Stimulated activated CD4-positive, alpha-beta T cell treated with anti-CD3 and anti-CD28 coated beads, Interleukin-2, amount 100 ng/mL, for 4 hours (primary cell): Measurements from ENCODE around the gene ZNF664.
A peak's percentile ranks its signal among the peaks of the same experiment; 100 is the strongest.

Experiments
- DNase-seq: peaks from one replicate; pipeline ENCODE4 v3.0.0-alpha.2; 2020; ENCODE audit warnings: low read depth

ZNF664 gene

DNA sequence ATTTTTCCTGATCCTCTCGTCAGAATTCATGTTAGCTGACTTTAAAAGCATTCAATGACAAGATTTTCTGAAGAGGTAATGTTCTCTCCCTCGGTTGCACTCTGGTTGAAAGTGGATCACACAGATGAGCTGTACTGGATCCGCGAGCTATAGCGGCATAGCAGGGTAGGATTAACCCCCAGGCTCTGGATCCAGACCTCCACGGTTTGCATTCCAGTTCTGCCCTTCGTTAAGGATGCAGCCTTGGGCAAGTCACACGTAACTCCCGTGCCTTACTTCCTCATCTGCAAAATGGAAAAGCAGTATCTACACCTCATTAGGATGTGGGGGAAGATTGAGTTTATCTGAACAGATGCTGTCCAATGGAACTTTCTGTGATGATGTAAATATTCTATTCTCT lies 14.1 kb upstream of the ZNF664 start:
- no peak for DNase-seq

DNA sequence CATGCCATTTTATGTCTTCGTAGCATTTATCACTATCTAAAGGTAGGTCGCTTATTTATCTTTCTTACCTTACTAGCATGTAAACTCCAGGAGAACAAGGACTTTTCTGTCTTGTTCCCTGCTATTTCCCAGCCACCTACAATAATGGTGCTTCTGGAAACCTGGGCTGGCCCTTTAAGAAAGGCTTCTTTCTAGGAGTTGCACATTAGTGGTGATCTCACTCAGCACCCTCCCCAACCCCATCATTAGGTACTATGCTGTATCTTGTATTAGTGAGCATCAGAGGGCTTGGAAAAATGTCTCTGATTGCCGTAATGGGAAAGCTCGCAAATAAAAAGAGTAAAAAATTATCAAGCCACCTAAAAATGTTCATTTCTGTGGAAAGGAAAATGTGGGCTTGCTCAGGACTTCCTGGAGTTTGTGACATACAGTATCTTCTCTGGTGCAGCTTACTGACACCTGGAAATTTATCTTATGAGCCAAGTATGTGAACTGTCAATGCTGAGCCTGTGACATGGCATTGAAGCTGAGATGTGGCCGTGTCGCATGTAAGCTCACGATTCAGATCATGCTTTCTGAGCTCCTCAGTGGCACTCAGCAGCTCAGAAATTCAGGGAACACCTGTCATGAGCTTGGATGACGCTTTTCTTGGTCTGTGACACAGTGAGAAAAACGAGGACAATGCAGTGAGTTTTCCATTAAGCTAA lies 12.8 kb upstream of the ZNF664 start:
- no peak for DNase-seq

- DNase-seq: no peak
These were observed 12.2 kb upstream of the ZNF664 start for GRCh38 chr12:123960856-123961255.

GRCh38 chr12:123961585-123962345 lies 11.2 kb upstream of the ZNF664 start:
- DNase-seq: no peak

- no peak for DNase-seq
These were observed 10.5 kb upstream of the ZNF664 start for GRCh38 chr12:123962513-123962912.

- no peak for DNase-seq
These were observed 9.2 kb upstream of the ZNF664 start for GRCh38 chr12:123963821-123964220.

GRCh38 chr12:123965382-123965781 lies 7.6 kb upstream of the ZNF664 start:
- DNase-seq: no peak

- no peak for DNase-seq
These were observed 6.4 kb upstream of the ZNF664 start for GRCh38 chr12:123966596-123966995.

- DNase-seq: no peak
These were observed 5.9 kb upstream of the ZNF664 start for GRCh38 chr12:123967121-123967586.

DNA sequence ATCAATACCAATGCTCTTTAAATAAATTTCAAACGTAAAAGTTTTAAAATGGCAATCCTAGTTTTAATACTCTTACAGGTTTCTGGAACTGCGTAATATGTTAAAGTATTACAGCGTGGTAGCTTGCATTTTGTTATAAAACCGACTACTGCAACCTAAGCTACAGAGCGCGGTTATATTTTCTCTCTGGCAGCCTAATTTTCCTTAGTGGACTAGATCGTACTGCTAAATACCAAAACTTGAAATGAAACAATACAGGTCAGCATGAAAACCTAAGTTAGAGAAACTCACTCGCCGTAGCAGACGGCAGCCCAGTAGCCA lies 1.6 kb upstream of the ZNF664 start:
- no peak for DNase-seq

- peak; percentile 6 for DNase-seq
These were observed 1.1 kb upstream of the ZNF664 start for GRCh38 chr12:123971770-123972456.

DNA sequence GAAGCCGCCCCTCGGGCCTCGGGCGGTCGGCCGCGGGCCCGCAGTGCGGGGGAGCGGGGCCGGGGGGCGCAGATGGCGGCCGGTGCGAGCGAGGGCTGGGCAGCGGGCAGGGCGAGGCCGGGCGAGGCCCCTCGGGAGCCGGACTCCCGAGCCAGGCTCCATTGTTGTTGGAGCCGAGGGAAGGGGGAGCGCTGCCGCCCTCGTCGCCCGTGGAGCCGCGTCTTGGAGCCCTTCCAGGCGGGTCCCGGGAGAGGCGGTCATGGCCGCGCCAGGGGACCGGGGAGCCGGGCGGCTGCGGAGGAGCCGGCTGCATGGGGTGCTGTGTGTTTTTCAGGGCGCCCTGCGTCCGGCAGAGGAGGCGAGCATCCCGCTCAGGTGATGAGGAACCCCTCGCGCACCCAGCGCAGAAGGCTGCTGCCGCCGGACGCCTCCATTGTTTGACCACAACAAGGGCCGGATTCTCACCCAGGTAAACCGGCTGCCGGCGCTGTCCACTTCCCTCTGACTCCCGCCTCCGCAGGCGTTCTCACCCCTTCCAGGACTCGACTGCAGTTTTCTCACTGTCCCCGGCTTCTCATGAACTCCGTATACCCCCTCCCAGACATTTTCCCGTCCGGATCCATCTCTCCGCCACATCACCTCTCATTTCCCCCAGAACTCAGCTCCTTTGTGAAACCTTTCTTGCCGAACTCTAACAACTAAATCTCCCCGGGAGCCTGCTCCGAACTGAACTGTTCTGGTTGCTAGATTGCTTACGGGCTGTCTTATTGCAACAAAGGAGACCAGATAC lies 732 bp downstream of the ZNF664 start:
- no peak for DNase-seq

- no peak for DNase-seq
These were observed 3.3 kb downstream of the ZNF664 start for GRCh38 chr12:123976227-123976826.

GRCh38 chr12:123979566-123979965 lies 6.6 kb downstream of the ZNF664 start:
- no peak for DNase-seq

GRCh38 chr12:123982269-123982668 lies 9.3 kb downstream of the ZNF664 start:
- DNase-seq: no peak

DNA sequence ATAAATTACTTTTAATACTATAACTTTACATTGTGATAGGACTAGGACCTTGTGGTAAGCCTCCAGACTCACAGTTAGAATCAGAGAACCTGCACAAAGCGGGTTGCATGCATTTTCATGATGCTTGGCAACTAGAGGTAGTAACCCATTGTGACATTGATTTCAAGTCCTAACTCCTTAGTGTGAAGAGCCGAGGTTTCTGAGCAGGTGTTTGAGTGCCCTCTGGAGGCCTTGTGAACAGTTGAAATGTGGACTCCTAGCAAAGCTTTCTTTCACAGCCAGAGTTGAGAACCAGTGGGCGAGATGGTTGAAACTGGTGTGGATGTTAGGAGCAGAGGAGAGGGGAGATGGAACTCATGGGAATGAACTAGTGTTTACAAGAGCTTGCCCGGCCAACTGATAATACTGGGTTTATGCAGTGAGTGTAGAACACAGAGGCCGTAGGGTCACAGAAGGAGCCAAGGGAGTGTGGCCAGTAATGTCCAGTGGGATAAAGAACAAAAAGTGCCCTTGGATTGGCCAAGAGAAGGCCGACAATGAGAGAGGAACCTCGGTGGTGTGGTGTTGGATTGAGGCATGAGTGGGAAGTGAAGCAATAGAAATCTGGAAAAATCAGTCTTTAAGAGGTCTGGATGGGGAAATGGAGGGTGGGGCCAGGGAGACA lies 10.9 kb downstream of the ZNF664 start:
- peak; percentile 24 for DNase-seq

GRCh38 chr12:123984903-123985302 lies 11.9 kb downstream of the ZNF664 start:
- DNase-seq: no peak

DNA sequence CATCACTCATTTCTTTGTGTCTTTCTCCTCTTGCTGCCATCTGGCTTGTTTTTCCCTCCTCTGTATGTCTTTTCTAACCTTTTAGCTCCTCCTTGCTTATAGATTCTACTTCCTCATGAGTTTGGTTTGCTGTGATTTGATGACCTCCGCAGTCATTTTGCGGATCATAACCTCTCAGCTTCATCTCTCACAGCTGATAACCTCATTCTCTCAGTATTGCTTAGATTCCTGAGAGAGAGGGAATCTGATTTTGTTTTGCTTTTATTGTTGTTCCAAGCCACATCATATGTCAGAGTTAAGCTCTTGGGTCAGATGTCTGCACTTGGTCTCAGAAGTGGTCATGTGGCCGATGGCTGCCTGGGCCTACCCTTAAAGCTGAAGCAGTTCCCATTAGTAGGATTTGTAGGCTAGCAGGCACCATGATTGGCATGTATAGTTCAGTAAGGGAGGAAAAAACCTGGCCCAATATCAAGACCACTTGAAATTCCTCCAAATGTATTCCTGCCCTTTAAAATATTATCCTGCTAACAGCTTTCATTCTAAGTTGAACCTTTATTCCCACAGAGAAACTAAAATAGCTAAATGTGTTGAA lies 13.5 kb downstream of the ZNF664 start:
- DNase-seq: no peak

DNA sequence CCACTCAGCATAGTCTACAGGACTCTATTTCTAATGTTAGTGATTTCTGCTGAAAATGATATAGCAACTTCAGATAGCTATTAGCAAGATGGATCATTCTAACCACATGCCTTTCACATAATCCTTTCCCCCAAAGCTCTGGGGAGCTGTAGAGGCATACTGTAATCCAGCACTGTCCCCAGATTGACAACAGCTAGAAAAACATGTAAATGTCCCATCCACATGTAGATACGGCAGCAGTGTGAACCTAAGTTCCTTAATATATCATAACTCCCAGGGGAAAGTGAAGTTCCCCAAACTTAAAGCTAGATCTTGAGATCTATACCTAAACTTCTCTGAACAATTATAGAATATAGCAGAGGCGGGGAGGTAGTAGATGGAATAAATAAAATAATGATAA lies 14.0 kb downstream of the ZNF664 start:
- DNase-seq: no peak

- DNase-seq: no peak
These were observed 16.2 kb downstream of the ZNF664 start for GRCh38 chr12:123989168-123989567.

DNA sequence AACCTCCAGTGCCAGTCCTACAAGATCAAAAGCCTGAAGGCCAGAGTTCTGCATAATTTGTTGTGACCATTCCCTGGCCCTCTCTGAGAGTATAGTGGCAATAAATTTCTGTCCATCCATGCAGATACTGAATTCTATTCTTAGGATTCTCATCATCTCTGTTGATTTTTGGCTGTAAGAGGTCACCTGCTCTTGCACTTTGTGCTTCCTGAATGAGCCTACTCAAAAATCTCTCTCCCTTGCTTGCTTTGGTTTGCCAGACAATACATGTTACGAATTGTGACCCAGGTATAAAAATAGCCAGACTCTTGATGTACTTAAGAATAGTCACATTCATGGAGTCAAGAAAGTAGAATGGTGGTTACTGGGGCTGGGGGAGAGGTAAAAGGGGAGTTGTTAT lies 16.7 kb downstream of the ZNF664 start:
- no peak for DNase-seq
